H1 (cell line): Measurements from ENCODE around the gene ZNF846. TPM values are rescaled to one million over a fixed set of nuclear protein-coding genes. Genes with fewer than 3 reads are reported as not detected.

ENCODE experiments used
- BCL11A ChIP-seq, 2 experiments: IDR thresholded peaks; one replicate each; pipeline ENCODE4 v1.6.1; 2011; ENCODE audit warnings: low read depth in 2 of 2, low read length in 2 of 2, mild to moderate bottlenecking in 2 of 2
- CBX5 ChIP-seq: fragments of 300-800, 300-1000 bp; sonication (generic); IDR thresholded peaks from 2 replicates; pipeline ENCODE4 v1.7.1; 2016; ENCODE audit warnings: antibody characterized with exemption, low read length, low read depth
- CHD1 ChIP-seq: IDR thresholded peaks from 2 replicates; pipeline ENCODE4 v1.6.1; 2012; ENCODE audit warnings: low read depth, low read length, improper control_type of control experiment
- FOSL1 ChIP-seq: IDR thresholded peaks from 2 replicates; pipeline ENCODE4 v1.6.1; 2011; ENCODE audit warnings: mild to moderate bottlenecking, low read depth, low read length, moderate library complexity; ENCODE audit not compliant: insufficient read depth
- GTF2F1 ChIP-seq: IDR thresholded peaks from 2 replicates; pipeline ENCODE4 v1.6.1; 2012; ENCODE audit warnings: low read depth, low read length, improper control_type of control experiment, borderline replicate concordance
- JUN ChIP-seq: IDR thresholded peaks from 2 replicates; pipeline ENCODE4 v1.6.1; 2011; ENCODE audit warnings: low read depth, mild to moderate bottlenecking, improper control_type of control experiment, low read length
- KDM1A ChIP-seq: fragments of 200-600, 300-600 bp; sonication (generic); IDR thresholded peaks from 2 replicates; pipeline ENCODE4 v1.7.1; 2016; ENCODE audit warnings: mild to moderate bottlenecking, low read length, borderline replicate concordance
- KDM4A ChIP-seq: IDR thresholded peaks from one replicate; pipeline ENCODE4 v1.7.1; 2012; ENCODE audit warnings: low read depth, mild to moderate bottlenecking, moderate library complexity, low read length, inconsistent platforms; ENCODE audit not compliant: severe bottlenecking
- MAFK ChIP-seq: IDR thresholded peaks from 2 replicates; pipeline ENCODE4 v1.6.1; 2012; ENCODE audit warnings: low read depth, mild to moderate bottlenecking, improper control_type of control experiment, low read length
- POLR2A ChIP-seq, 2 experiments: IDR thresholded peaks; 1 replicate in 1 of 2; 2 replicates in 1 of 2; pipeline ENCODE4 v1.6.1; 2011; ENCODE audit warnings: low read depth in 2 of 2, low read length in 2 of 2, mild to moderate bottlenecking in 2 of 2; ENCODE audit errors: control extremely low read depth in 1 of 2
- POLR2AphosphoS5 ChIP-seq: IDR thresholded peaks from 2 replicates; pipeline ENCODE4 v1.6.1; 2011; ENCODE audit warnings: low read depth, low read length
- RAD21 ChIP-seq, 2 experiments: IDR thresholded peaks in 1 of 2; conservative IDR thresholded peaks in 1 of 2; 2 replicates each; pipeline ENCODE4 v1.6.1; 2011; ENCODE audit warnings: low read depth in 2 of 2, low read length in 2 of 2, improper control_type of control experiment in 1 of 2, inconsistent platforms in 1 of 2, mild to moderate bottlenecking in 1 of 2, moderate library complexity in 1 of 2
- RBBP5 ChIP-seq: IDR thresholded peaks from 2 replicates; pipeline ENCODE4 v1.7.1; 2012; ENCODE audit warnings: low read depth, mild to moderate bottlenecking, inconsistent platforms, low read length, moderate library complexity, borderline replicate concordance
- RFX5 ChIP-seq: IDR thresholded peaks from 2 replicates; pipeline ENCODE4 v1.6.1; 2011; ENCODE audit warnings: low read depth, low read length, improper control_type of control experiment, borderline replicate concordance
- RNF2 ChIP-seq: fragments of 200-900, 300-1000 bp; sonication (generic); IDR thresholded peaks from 2 replicates; pipeline ENCODE4 v1.7.1; 2016; ENCODE audit warnings: borderline replicate concordance, low read depth, mild to moderate bottlenecking, antibody characterized with exemption, low read length; ENCODE audit not compliant: poor library complexity, severe bottlenecking; ENCODE audit errors: missing control alignments
- RXRA ChIP-seq: IDR thresholded peaks from 2 replicates; pipeline ENCODE4 v1.6.1; 2011; ENCODE audit warnings: low read depth, mild to moderate bottlenecking, low read length, moderate library complexity; ENCODE audit not compliant: insufficient read depth
- SIX5 ChIP-seq: IDR thresholded peaks from 2 replicates; pipeline ENCODE4 v1.6.1; 2011; ENCODE audit warnings: mild to moderate bottlenecking, low read depth, low read length
- SP1 ChIP-seq: IDR thresholded peaks from 2 replicates; pipeline ENCODE4 v1.6.1; 2011; ENCODE audit warnings: low read depth, low read length
- SP4 ChIP-seq: IDR thresholded peaks from 2 replicates; pipeline ENCODE4 v1.6.1; 2012; ENCODE audit warnings: low read length, inconsistent platforms
- SUZ12 ChIP-seq: fragments of 200-600 bp; sonication (generic); IDR thresholded peaks from 2 replicates; pipeline ENCODE4 v1.6.1; 2012; ENCODE audit warnings: mild to moderate bottlenecking, inconsistent platforms, low read length, moderate library complexity, mixed read lengths
- polyA plus RNA-seq, 7 experiments: library from polyadenylated mRNA; depleted of rRNA in 3 of 7; stranded (reverse) in 5 of 7; unstranded in 2 of 7; fragments of >200 nt in 5 of 7; fragments of 200-250 nt in 2 of 7; gene quantifications; 1 replicate in 5 of 7; 2 replicates in 1 of 7; 4 replicates in 1 of 7; pipeline versions ENCODE4 v1.2.1 to v1.2.3, GENCODE V29; 2011 to 2013; ENCODE audit warnings: missing spikeins in 2 of 7, mixed read lengths in 2 of 7
- total RNA-seq: library from RNA; stranded (reverse); fragmentation: NEBNext Ultra II Directional; extraction: Animal tissue kit (Norgen Biotek cat#: 25700); gene quantifications from 2 replicates; pipeline ENCODE4 v1.2.1, GENCODE V29; 2021
- TF ChIP-seq, protein P1 (sequence below): IDR thresholded peaks from 2 replicates; pipeline ENCODE4 v1.6.1; 2012; ENCODE audit warnings: low read length, inconsistent platforms
- TF ChIP-seq, protein P2 (sequence below): IDR thresholded peaks from 2 replicates; pipeline ENCODE4 v1.6.1; 2011; ENCODE audit warnings: low read length, improper control_type of control experiment

Gene ZNF846
- total and polyA plus RNA-seq, 2 of the 8 experiments (the other 6 are each of a cell fraction or from before 2014, with no cell fraction given) = 4.5 to 9.0 TPM

DNA sequence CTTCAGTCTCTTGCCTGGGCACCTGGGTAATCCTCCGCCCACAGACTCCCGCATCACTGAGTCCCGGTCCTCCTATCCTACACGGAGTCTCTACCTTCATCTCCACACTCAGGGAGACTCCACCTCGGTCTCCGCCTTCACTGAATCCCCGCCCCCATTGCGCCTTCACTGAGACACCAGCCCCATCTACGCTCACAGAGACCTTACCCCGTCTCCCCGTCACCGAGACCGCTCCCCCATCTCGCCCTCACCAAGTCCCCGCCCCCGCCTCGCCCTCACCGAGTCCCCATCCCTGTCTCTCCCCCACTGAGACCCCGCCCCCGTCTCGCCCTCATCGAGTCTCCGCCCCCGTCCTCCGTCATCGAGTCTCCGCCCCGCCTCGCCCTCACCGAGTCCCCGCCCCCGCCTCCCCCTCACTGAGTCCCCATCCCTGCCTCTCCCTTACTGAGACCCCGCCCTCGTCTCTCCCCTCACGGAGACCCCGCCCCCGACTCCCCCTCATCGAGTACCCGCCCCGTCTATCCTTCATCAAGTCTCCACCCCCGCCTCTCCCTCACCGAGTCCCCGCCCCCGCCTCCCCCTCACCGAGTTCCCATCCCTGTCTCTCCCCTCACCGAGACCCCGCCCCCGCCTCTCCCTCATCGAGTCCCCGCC is 23.1 kb upstream of the ZNF846 start (continued):
- TF ChIP-seq CBX5 (no peak), GTF2F1 (no peak), SP4 (no peak), SUZ12 (no peak), SIX5 (no peak), RXRA (no peak), JUN (no peak), SP1 (peak; percentile 80), BCL11A (IDR thresholded peaks at IDR 0.05; ENCODE audit: low read depth in 2 of 2, low read length in 2 of 2) (no peak), RBBP5 (no peak), RNF2 (no peak), POLR2A (IDR thresholded peaks at IDR 0.05; ENCODE audit: control extremely low read depth in 1 of 2, low read depth in 2 of 2, low read length in 2 of 2) (no peak), KDM4A (no peak), POLR2AphosphoS5 (peak; percentile 58), CHD1 (no peak), FOSL1 (no peak), MAFK (no peak), RFX5 (no peak), KDM1A (no peak), RAD21 (IDR thresholded peaks at IDR 0.05 in 1 of 2, conservative IDR thresholded peaks at IDR 0.05 in 1 of 2; ENCODE audit: low read depth in 2 of 2, low read length in 2 of 2) (no peak)
- TF ChIP-seq, protein P1, sequence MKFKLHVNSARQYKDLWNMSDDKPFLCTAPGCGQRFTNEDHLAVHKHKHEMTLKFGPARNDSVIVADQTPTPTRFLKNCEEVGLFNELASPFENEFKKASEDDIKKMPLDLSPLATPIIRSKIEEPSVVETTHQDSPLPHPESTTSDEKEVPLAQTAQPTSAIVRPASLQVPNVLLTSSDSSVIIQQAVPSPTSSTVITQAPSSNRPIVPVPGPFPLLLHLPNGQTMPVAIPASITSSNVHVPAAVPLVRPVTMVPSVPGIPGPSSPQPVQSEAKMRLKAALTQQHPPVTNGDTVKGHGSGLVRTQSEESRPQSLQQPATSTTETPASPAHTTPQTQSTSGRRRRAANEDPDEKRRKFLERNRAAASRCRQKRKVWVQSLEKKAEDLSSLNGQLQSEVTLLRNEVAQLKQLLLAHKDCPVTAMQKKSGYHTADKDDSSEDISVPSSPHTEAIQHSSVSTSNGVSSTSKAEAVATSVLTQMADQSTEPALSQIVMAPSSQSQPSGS = no peak
- TF ChIP-seq, protein P2, sequence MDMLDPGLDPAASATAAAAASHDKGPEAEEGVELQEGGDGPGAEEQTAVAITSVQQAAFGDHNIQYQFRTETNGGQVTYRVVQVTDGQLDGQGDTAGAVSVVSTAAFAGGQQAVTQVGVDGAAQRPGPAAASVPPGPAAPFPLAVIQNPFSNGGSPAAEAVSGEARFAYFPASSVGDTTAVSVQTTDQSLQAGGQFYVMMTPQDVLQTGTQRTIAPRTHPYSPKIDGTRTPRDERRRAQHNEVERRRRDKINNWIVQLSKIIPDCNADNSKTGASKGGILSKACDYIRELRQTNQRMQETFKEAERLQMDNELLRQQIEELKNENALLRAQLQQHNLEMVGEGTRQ = no peak
